ENCODE measurements around the gene PCID2. TPM values are rescaled to one million over a fixed set of nuclear protein-coding genes. Genes with fewer than 3 reads are reported as not detected.

The PCID2 gene
- polyA plus RNA-seq, 1 experiment = 73.6 TPM

DNA sequence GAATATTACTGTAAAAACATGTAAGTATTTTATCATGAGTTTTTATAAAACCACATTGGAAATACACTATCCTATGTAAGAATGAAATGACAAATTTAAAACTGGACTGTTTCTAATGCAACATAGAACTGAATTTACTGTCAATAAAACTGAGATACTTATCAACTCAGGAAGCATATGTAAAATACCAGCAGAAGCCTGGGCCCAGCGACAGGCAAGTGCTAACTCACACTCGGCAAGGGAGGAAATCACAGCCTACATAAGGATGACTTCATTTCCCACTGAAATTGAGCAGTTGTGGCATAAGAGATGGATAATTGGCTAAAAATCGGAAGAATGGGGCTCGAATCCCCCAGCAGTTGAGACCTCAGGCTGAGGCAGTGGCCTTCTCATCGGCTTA lies 38.0 kb downstream of the PCID2 start:
- Histone ChIP-seq H3K4me3 (ENCODE audit: low read depth, low read length) (no peak overlapping the region), H3K27me3 (ENCODE audit: control insufficient read depth, insufficient read depth, low read length) (no peaks in the 10 kb centered on the region), H3K36me3 (ENCODE audit: control insufficient read depth, insufficient read depth, low read length) (peaks cover 23% of the 10 kb centered on the region)
- TF ChIP-seq, protein P1, sequence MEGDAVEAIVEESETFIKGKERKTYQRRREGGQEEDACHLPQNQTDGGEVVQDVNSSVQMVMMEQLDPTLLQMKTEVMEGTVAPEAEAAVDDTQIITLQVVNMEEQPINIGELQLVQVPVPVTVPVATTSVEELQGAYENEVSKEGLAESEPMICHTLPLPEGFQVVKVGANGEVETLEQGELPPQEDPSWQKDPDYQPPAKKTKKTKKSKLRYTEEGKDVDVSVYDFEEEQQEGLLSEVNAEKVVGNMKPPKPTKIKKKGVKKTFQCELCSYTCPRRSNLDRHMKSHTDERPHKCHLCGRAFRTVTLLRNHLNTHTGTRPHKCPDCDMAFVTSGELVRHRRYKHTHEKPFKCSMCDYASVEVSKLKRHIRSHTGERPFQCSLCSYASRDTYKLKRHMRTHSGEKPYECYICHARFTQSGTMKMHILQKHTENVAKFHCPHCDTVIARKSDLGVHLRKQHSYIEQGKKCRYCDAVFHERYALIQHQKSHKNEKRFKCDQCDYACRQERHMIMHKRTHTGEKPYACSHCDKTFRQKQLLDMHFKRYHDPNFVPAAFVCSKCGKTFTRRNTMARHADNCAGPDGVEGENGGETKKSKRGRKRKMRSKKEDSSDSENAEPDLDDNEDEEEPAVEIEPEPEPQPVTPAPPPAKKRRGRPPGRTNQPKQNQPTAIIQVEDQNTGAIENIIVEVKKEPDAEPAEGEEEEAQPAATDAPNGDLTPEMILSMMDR (IDR thresholded peaks at IDR 0.05; ENCODE audit: insufficient read depth, low read depth, low read length) = no peak
- ChIA-PET CTCF (interaction anchor here (1.8 kb wide), 1 partner anchor 9 kb away, joined by 5 read pairs; no protein-coding TSS in a partner anchor), POLR2A (no interaction called here)
- no peak for DNase-seq (ENCODE audit: low read depth)

DNA sequence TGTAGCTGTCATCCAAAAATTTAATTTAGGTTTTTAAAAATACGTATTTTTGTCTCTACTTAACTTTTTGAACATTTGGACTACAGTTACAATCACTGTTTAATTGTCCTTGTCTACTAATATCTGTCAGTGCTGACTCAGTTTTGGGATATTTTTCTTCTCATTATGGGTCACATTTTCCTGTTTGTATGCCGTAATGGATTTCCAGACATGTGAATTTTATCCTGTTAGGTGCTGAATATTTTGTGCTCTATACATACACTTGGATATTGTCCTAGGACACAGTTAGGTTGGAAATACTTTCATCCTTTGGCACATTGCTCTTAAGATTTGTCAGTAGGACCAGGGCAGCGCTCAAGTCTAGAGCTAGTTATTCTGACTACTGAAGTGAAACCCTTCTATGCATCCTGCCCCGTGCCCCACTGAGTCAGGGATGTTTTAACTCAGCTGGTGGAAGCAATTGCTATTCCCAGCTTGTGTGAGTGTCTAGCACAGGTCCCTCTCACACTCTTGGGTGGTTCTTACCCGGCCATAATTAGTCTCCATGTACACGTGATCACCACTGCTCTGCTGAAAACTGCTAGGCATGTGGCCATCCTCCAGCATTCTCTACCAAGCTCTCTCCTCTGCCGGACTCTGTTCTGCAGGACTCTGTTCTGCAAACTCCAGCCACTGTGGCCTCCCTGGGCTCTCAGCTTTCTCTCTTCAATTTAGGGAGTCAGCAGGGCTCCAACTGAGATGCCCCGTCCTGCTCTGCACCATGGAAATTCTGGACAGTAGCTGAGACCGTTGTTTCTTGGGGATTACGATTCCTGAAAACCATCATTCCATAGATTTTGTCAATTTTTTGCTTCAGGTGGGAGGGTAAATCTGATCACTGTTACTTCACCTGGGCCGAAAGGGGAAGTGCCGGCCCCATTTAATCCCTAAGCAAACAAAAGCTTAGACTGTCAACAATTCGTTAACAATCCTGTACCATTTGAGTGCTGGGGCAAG lies 38.9 kb downstream of the PCID2 start:
- Histone ChIP-seq H3K36me3 (ENCODE audit: control insufficient read depth, insufficient read depth, low read length) (peaks cover 19% of the 10 kb centered on the region), H3K27me3 (ENCODE audit: control insufficient read depth, insufficient read depth, low read length) (no peaks in the 10 kb centered on the region), H3K4me3 (ENCODE audit: low read depth, low read length) (no peak overlapping the region)
- DNase-seq (ENCODE audit: low read depth) = no peak
- ChIA-PET POLR2A (no interaction called here), CTCF (interaction anchor here (0.7 to 1.8 kb wide), 3 partner anchors 10 to 33 kb away, joined by 3 to 5 read pairs (median 3); no protein-coding TSS in a partner anchor)
- TF ChIP-seq, protein P1 (IDR thresholded peaks at IDR 0.05; ENCODE audit: insufficient read depth, low read depth, low read length) = no peak

DNA sequence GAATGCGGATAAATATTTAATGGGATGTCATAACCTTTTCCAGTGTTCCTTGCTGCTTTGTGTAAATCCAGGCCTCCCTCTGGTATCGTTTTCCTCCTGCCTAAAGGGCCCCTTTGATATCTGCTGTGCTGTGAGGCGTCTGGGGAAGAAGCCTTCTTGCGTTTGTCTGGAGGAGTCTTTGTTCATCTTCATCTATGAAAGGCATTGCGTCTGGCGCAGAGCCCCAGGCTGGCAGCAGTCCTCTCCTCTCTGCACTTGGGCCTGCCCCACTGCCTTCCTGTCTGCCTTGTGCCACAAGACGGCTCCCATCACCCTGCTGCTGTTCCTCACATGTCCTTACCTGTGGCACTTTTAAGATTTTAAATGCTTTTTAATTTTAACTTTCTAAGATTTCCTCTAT lies 40.3 kb downstream of the PCID2 start:
- ChIA-PET CTCF (no interaction called here), POLR2A (no interaction called here)

DNA sequence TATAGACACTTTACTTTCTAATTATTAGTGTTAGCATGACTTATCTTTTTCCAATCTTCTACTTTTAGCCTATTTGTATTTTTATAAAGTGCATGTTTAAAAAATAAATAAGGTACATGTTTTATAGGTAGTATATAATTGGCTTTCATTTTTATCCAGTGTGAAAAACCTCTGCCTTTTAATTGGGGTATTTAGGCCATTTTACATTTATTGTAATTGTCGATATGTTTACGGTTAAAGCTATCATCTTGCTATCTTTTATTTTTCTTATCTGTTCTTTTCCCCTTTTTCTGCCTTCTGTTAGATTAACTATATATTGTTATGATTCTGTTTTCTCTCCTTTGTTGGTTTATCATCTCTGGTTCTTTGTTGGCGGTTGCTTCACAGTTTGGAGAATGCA lies 40.9 kb downstream of the PCID2 start:
- CTCF ChIA-PET = no interaction called here
- Histone ChIP-seq H3K4me3 (ENCODE audit: low read depth, low read length) (no peak overlapping the region), H3K36me3 (ENCODE audit: control insufficient read depth, insufficient read depth, low read length) (peaks cover 14% of the 10 kb centered on the region), H3K27me3 (ENCODE audit: control insufficient read depth, insufficient read depth, low read length) (no peaks in the 10 kb centered on the region)
- DNase-seq (ENCODE audit: low read depth) = no peak
- POLR2A ChIA-PET = no interaction called here
- TF ChIP-seq, protein P1 (IDR thresholded peaks at IDR 0.05; ENCODE audit: insufficient read depth, low read depth, low read length) = no peak

More for the DNA sequence above, 40.3 kb downstream of the PCID2 start:
- TF ChIP-seq, protein P1 (IDR thresholded peaks at IDR 0.05; ENCODE audit: insufficient read depth, low read depth, low read length) = no peak
- Histone ChIP-seq H3K4me3 (ENCODE audit: low read depth, low read length) (no peak overlapping the region), H3K36me3 (ENCODE audit: control insufficient read depth, insufficient read depth, low read length) (peaks cover 19% of the 10 kb centered on the region), H3K27me3 (ENCODE audit: control insufficient read depth, insufficient read depth, low read length) (no peaks in the 10 kb centered on the region)
- no peak for DNase-seq (ENCODE audit: low read depth)

DNA sequence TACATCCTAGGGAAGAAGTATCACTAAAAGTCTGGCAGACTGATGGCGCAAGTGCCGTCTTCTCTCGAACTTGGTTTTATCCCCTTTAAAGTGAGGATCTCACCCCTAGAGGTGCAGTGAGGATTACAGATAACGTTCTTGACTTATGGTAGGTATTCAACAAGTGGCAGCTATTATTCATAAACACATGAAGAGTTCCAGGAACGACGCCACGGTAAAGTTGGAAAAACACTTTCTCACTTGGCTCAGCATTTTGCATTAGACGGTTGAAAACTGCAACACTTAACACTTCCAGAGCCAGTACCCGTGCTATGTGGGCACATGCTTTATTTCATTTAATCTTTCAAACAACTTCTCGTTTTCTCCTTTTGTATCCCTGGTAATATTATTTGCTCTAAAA lies 41.3 kb downstream of the PCID2 start:
- CTCF ChIA-PET = interaction anchor here (1.1 to 1.3 kb wide), 2 partner anchors 10 to 43 kb away, joined by 3 to 4 read pairs; no protein-coding TSS in a partner anchor
- no peaks in the 10 kb centered on the region for H3K27me3 ChIP-seq (ENCODE audit: control insufficient read depth, insufficient read depth, low read length)

More for the DNA sequence above, 41.3 kb downstream of the PCID2 start:
- DNase-seq (ENCODE audit: low read depth) = no peak
- TF ChIP-seq, protein P1 (IDR thresholded peaks at IDR 0.05; ENCODE audit: insufficient read depth, low read depth, low read length) = no peak
- POLR2A ChIA-PET = no interaction called here
- Histone ChIP-seq H3K4me3 (ENCODE audit: low read depth, low read length) (no peak overlapping the region), H3K36me3 (ENCODE audit: control insufficient read depth, insufficient read depth, low read length) (peaks cover 13% of the 10 kb centered on the region)
